ENCODE results near the gene CYBA.
"Not testable (repeated sequence)": the region's sequence is repeated elsewhere in the genome, so short reads cannot be mapped to it uniquely, and the experiment has no call there.

CYBA gene

DNA sequence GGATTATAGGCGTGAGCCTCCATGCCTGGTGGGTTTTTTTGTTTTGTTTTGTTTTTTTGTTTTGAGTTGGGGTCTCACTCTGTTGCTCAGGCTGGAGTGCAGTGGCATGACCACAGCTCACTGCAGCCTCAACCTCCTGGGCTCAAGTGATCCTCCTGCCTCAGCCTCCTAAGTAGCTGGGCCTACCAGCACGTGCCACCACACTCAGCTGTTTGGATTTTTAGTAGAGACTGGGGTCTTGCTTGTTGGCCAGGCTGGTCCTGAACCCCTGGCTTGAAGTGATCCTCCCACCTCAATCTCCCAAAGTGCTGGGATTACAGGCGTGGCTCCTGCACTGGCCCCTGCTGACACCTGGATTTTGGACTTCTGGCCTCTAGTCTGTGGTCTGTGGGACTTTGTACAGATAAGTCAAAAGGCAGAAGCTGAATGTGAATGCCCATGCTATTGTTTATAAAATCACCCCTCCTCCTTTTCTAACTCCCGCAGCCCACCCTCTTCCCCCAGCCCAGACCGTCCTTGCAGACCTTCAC lies 29.8 kb upstream of the CYBA start:
- DNase-seq (ENCODE audit: insufficient read length, low spot score) (no peak), FAIRE-seq (no peak)
- no peak for TF ChIP-seq POLR2A (IDR thresholded peaks at IDR 0.05; ENCODE audit: low read depth, low read length)

DNA sequence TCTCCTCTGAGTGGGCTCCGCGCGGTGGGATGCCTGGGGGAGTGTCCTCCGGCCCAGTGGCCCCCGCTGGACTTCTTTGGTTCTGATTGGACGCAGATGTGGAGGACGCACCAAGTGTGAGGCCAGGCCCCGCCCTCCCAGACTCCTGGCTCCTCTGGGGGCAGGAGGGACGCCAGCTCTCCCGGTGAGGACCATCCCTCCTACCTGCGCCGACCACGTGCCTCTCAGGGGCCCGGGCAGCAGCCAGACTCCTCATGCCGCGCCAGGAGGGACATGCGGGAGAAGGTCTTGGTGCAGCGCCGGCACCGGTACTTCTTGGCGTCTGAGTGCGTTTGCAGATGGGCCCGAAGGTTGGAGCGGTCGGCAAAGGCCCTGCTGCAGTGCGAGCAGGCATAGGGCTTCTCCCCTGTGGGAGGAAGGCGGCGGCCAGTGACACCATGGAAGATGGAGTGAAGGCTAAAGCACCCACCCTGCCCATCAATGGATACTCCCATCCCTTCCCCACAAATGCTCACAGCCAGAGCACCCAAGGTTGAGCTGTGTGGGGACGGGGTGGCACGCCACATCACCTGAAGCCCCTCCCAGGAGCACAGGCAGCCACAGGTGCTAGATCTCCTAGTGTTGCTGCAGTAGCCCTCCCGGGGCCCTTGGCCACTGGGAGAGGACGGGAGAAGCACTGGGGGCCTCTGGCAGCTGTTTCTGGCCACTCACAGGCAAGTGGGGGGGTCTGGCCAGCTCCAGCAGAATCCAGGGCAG lies 27.5 kb upstream of the CYBA start:
- no peak for TF ChIP-seq POLR2A (IDR thresholded peaks at IDR 0.05; ENCODE audit: low read depth, low read length)
- no peak for DNase-seq (ENCODE audit: insufficient read length, low spot score)
- no peak for FAIRE-seq

DNA sequence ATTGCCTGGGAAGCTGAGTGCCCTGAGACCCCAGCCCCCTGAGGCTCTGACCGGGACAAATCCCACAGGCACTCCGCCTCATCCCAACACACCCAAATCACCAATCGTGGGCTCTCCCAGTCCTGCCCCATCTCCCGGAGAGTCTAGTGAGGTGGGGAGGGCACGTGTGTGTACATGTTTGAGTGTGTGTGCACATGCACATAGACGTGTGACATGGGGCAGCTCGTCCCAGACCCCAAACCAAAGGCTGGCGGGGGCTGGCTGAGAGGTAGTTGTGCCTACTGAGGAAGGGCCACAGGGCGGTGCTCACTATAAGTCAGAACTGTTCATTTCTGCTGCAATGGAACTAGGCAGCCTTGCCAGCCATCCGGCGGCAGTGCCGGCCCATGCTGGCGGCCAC lies 26.9 kb upstream of the CYBA start:
- TF ChIP-seq POLR2A (IDR thresholded peaks at IDR 0.05; ENCODE audit: low read depth, low read length) = no peak
- no peak for DNase-seq (ENCODE audit: insufficient read length, low spot score)
- FAIRE-seq = no peak

- TF ChIP-seq POLR2A (IDR thresholded peaks at IDR 0.05; ENCODE audit: low read depth, low read length) = no peak
- no peak for FAIRE-seq
Observed at GRCh38 chr16:88676502-88677242, 25.8 kb upstream of the CYBA start.

DNA sequence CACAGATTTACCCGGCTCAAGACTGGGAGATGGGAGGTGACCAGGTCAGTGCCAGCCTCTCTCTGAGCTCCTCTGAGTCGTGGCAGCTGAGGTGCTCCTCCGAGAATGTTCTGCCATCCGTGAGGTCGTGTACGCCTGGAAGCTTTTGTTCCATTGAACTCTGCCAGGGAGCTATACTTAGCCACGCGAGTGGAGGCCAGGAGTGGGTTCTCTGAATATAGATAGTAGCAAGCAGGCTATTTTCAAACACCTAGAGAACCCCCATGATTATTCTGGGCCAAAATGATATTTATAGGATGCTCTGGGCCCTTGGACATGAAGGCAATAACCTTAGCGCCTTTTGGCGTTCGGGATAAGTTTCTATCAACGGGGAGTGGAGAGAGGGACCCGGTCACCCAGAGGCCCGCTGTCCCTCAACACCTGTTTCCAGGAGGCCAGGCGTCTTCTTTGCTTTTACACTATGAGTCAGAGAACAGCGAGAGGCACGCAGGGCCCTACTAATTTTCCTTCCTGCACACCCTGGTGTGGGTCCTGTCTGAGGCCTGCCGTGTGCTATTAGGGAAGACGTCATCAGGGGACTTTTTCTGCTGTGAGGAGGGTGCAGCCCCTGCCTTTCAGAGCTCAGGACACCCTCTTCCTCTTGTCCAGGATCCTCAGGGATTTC lies 23.0 kb upstream of the CYBA start:
- DNase-seq (ENCODE audit: insufficient read length, low spot score) (no peak), FAIRE-seq (no peak)
- TF ChIP-seq POLR2A (IDR thresholded peaks at IDR 0.05; ENCODE audit: low read depth, low read length) = no peak

More at GRCh38 chr16:88676502-88677242, 25.8 kb upstream of the CYBA start:
- no peak for DNase-seq (ENCODE audit: insufficient read length, low spot score)

- DNase-seq (ENCODE audit: insufficient read length, low spot score) (no peak), FAIRE-seq (no peak)
- no peak for TF ChIP-seq POLR2A (IDR thresholded peaks at IDR 0.05; ENCODE audit: low read depth, low read length)
Observed at GRCh38 chr16:88672776-88673175, 21.9 kb upstream of the CYBA start.

DNA sequence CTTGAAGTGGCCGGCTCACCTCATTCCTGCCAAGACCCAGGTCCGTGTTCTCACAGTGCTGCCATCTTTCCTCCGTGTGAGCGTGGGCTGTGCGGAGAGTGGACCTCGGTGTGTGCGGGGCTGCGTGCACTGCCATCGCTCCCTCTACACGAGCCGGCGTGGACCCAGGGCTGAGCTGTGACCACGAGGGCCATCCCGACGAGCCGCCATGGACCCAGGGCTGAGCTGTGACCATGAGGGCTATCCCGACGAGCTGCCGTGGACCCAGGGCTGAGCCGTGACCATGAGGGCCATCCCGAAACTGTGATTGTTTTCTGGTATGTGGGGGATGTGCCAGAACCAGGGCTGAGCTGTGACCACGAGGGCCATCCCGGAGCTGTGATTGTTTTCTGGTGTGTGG lies 21.0 kb upstream of the CYBA start:
- no peak for FAIRE-seq
- TF ChIP-seq POLR2A (IDR thresholded peaks at IDR 0.05; ENCODE audit: low read depth, low read length) = no peak
- no peak for DNase-seq (ENCODE audit: insufficient read length, low spot score)

GRCh38 chr16:88669980-88670379 lies 19.1 kb upstream of the CYBA start:
- no peak for FAIRE-seq
- no peak for TF ChIP-seq POLR2A (IDR thresholded peaks at IDR 0.05; ENCODE audit: low read depth, low read length)
- no peak for DNase-seq (ENCODE audit: insufficient read length, low spot score)

GRCh38 chr16:88669493-88669892 lies 18.6 kb upstream of the CYBA start:
- not testable (repeated sequence) for DNase-seq (ENCODE audit: insufficient read length, low spot score); FAIRE-seq

DNA sequence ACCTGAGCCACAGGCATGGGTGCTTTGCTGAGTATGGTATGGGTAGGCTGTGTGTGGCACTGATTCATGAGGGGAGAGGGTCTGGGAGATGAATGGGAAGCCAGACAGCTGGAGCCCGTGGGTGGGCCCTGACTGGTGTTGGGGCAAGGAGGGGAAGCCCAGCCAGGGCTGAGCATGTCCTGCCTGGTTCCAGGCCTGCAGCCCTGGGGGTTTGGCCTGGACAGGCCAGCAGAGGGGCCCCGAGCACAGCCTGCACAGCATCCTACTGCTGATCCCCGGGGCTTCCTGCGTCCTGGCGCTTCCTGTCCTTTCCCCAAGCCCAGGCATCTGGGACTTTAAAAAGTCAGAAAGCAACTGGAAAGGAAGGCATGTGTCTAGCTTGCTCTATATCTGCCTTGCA lies 16.6 kb upstream of the CYBA start:
- FAIRE-seq (no peak), DNase-seq (ENCODE audit: insufficient read length, low spot score) (no peak)
- TF ChIP-seq POLR2A (IDR thresholded peaks at IDR 0.05; ENCODE audit: low read depth, low read length) = no peak

DNA sequence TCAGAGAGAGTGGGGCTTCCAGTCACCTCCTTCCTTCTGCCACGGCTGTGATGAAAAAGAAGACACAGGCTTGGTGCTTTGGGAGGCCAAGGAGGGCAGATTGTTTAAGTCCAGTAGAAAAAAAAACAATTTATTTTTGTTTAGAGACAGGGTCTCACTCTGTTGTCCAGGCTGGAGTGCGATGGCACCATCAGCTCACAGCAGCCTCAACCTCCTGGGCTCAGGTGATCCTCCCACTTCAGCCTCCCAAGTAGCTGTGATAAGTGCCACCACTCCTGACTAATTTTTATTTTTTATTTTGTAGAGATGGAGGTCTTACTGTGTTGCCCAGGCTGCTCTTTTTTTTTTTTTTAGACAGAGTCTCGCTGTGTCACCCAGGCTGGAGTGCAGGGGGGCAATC lies 14.7 kb upstream of the CYBA start:
- no peak for TF ChIP-seq POLR2A (IDR thresholded peaks at IDR 0.05; ENCODE audit: low read depth, low read length)
- DNase-seq (ENCODE audit: insufficient read length, low spot score) (no peak), FAIRE-seq (no peak)

DNA sequence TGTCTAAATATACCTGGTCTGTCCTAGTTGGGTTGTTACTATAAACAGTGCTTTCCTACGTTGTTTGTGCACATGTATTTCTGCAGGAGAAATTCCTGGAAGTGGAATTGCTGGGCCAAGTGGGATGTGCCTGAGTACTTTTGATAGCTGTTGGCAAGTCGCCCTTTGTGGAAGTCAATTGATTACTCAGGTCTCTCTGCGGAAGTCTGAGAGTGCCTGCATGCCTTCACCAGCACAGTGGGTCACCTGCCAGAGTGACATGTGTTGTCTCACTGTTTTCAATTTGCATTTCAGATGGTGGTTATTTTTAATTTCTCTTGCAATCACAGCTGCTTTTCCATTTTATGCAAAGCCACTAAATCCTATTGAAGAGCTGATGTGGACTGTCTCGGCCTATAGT lies 14.3 kb upstream of the CYBA start:
- FAIRE-seq (no peak), DNase-seq (ENCODE audit: insufficient read length, low spot score) (no peak)
- no peak for TF ChIP-seq POLR2A (IDR thresholded peaks at IDR 0.05; ENCODE audit: low read depth, low read length)

GRCh38 chr16:88662843-88663606 lies 12.2 kb upstream of the CYBA start, which contains the start of gene MVD:
Gene MVD, minus strand, starts transcription at chr16:88663091. Its CDS starts 11 bp downstream, at chr16:88663080.
- peak; percentile 70 for FAIRE-seq
- peak; percentile 98 for TF ChIP-seq POLR2A (IDR thresholded peaks at IDR 0.05; ENCODE audit: low read depth, low read length)
- peak; percentile 100 for DNase-seq (ENCODE audit: insufficient read length, low spot score)
